Kidney (tissue), 14 donors: ENCODE measurements around the gene CYBA. TPM values are rescaled to one million over a fixed set of nuclear protein-coding genes. Genes with fewer than 3 reads are reported as not detected.
A peak's percentile ranks its signal among the peaks of the same experiment; 100 is the strongest.

ENCODE experiments used
- DNase-seq, 5 donors: peaks; one replicate each; pipeline ENCODE4 v3.0.0-alpha.2; 2013 to 2020
- FAIRE-seq: peaks from 2 replicates; lab custom pipeline; 2012; peaks lifted over from hg19 to GRCh38; lab: Jason Lieb, UNC
- H3K27ac ChIP-seq, 2 donors: one replicate each; pipeline ENCODE4 v1.7.0; 2013; ENCODE audit warnings: low read depth in 2 of 2, low read length in 2 of 2, inconsistent platforms in 1 of 2
- H3K27me3 ChIP-seq: one replicate; pipeline ENCODE4 v1.7.1; 2013; ENCODE audit warnings: low read length, inconsistent platforms; ENCODE audit not compliant: control insufficient read depth, insufficient read depth
- H3K36me3 ChIP-seq, 3 donors: one replicate each; pipeline versions ENCODE4 v1.7.0 to v1.7.1; 2013; ENCODE audit warnings: low read length in 3 of 3, control low read depth in 1 of 3, inconsistent platforms in 1 of 3; ENCODE audit not compliant: insufficient read depth in 3 of 3, control insufficient read depth in 2 of 3
- H3K4me1 ChIP-seq, 3 donors: one replicate each; pipeline versions ENCODE4 v1.7.0 to v1.7.1; 2013; ENCODE audit warnings: low read length in 3 of 3, inconsistent platforms in 1 of 3, low read depth in 1 of 3; ENCODE audit not compliant: control insufficient read depth in 2 of 3, insufficient read depth in 2 of 3
- H3K4me3 ChIP-seq, 3 donors: one replicate each; pipeline versions ENCODE4 v1.7.0 to v1.8.1; 2013; ENCODE audit warnings: low read length in 3 of 3, control low read depth in 1 of 3, inconsistent platforms in 1 of 3
- H3K9ac ChIP-seq, 3 donors: one replicate each; pipeline versions ENCODE4 v1.7.0 to v1.7.1; 2013; ENCODE audit warnings: low read length in 3 of 3, control low read depth in 1 of 3, inconsistent platforms in 1 of 3
- H3K9me3 ChIP-seq, 3 donors: one replicate each; pipeline versions ENCODE4 v1.7.0 to v1.7.1; 2013; ENCODE audit warnings: low read length in 3 of 3, control low read depth in 1 of 3, inconsistent platforms in 1 of 3; ENCODE audit not compliant: control insufficient read depth in 2 of 3, insufficient read depth in 1 of 3
- intact Hi-C: fragments of 100-400 bp; cut with DNase I; formaldehyde crosslinking; loops from one replicate; pipeline ENCODE4 v1.11.1; 2022
- polyA plus RNA-seq: library from polyadenylated mRNA; stranded (reverse); fragments of 350-450 nt; fragmentation: Illumina TruSeq; extraction: RNeasy Lipid Tissue Mini Kit (QIAGEN cat#74804); gene quantifications from one replicate; pipeline ENCODE4 v1.2.3, GENCODE V29; 2014; ENCODE audit warnings: low read depth, low replicate concordance; ENCODE audit not compliant: insufficient read depth
- total RNA-seq: library from RNA; stranded (reverse); fragmentation: NEBNext Ultra II Directional; extraction: Animal tissue kit (Norgen Biotek cat#: 25700); gene quantifications from one replicate; pipeline ENCODE4 v1.2.1, GENCODE V29; 2021
- TF ChIP-seq, protein P1 (sequence below): IDR thresholded peaks from 3 replicates; pipeline ENCODE4 v1.5.1; 2012; ENCODE audit warnings: mild to moderate bottlenecking, moderate library complexity, borderline replicate concordance; ENCODE audit not compliant: insufficient read depth; ENCODE audit errors: extremely low read depth
- donor health status: control.
- donor health status: control.
- donor health status: control.
- donor health status: control.
- donor health status: control.
- donor health status: DM: yes; HTN: yes; CAD: no.
- donor health status: Normal renal cell carcinoma (clear cell type).

The CYBA gene
- total and polyA plus RNA-seq, 2 donors from 2014 or later, result 263 to 395 TPM

DNA sequence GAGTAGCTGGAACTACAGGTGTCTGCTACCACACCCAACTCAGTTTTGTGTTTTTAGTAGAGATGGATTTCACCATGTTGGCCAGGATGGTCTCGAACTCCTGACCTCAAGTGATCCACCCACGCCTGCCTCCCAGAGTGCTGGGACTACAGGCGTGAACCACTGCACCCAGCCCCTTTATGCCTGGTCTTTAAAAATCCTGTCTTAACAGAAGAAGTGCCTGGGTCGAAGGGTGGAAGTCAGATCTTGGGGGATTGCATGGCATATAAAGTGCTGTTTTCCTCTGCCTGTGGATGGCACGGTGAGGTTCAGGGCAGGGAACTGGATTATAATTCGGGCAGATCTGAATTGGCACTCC lies 50.3 kb downstream of the CYBA start:
- Histone ChIP-seq H3K27ac (no peak overlapping the region), H3K4me3 (no peak overlapping the region), H3K9me3 (no peaks in the 10 kb centered on the region), H3K4me1 (peaks cover 0 to 3% (median 0%) of the 10 kb centered on the region in 3 donors), H3K27me3 (no peaks in the 10 kb centered on the region), H3K9ac (no peak overlapping the region), H3K36me3 (peaks cover 3 to 22% (median 20%) of the 10 kb centered on the region in 3 donors)
- TF ChIP-seq, protein P1, sequence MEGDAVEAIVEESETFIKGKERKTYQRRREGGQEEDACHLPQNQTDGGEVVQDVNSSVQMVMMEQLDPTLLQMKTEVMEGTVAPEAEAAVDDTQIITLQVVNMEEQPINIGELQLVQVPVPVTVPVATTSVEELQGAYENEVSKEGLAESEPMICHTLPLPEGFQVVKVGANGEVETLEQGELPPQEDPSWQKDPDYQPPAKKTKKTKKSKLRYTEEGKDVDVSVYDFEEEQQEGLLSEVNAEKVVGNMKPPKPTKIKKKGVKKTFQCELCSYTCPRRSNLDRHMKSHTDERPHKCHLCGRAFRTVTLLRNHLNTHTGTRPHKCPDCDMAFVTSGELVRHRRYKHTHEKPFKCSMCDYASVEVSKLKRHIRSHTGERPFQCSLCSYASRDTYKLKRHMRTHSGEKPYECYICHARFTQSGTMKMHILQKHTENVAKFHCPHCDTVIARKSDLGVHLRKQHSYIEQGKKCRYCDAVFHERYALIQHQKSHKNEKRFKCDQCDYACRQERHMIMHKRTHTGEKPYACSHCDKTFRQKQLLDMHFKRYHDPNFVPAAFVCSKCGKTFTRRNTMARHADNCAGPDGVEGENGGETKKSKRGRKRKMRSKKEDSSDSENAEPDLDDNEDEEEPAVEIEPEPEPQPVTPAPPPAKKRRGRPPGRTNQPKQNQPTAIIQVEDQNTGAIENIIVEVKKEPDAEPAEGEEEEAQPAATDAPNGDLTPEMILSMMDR, result no peak
- intact Hi-C loops, result no loop called here
- FAIRE-seq (no peak), DNase-seq (no peak)

DNA sequence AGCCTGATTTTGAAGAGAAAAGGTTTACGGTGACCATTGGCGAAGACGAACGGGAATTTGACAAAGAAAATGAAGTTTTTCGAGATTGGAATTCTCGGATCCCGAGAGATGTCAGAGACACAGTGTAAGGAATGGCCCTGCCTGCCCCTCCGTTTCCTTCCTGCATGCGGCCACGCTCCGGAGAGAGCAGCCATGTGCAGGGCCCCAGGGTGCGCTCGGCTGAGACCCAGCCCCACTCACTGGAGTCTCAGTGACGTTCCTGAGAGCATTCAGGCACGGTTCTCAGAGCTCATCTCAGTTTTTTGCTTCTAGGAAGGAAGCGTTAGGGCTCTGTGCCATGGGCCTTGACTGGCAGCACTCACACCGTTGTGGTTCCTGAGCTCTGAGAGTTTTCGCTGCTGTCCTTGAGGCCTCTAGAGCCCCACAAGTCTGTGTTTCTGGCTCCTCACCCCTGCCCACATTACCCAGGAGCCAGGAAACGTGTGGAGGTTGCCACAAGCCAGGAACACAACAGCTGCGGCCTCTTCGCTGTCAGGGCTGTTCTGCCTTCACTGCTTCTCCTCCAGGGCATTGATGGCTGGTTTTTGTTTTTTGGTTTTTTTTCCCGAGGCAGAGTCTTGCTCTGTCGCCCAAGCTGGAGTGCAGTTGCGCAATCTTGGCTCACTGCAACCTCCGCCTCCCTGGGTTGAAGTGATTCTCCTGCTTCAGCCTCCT lies 50.9 kb downstream of the CYBA start:
- Histone ChIP-seq H3K27me3 (no peaks in the 10 kb centered on the region), H3K27ac (peak overlapping the region in 1 of 2 donors; percentile 23), H3K4me3 (no peak overlapping the region), H3K4me1 (peaks cover 0 to 3% (median 0%) of the 10 kb centered on the region in 3 donors), H3K36me3 (peaks cover 3 to 22% (median 20%) of the 10 kb centered on the region in 3 donors), H3K9me3 (no peaks in the 10 kb centered on the region), H3K9ac (no peak overlapping the region)
- DNase-seq (no peak), FAIRE-seq (no peak)
- TF ChIP-seq, protein P1, result no peak
- intact Hi-C loops, result no loop called here

DNA sequence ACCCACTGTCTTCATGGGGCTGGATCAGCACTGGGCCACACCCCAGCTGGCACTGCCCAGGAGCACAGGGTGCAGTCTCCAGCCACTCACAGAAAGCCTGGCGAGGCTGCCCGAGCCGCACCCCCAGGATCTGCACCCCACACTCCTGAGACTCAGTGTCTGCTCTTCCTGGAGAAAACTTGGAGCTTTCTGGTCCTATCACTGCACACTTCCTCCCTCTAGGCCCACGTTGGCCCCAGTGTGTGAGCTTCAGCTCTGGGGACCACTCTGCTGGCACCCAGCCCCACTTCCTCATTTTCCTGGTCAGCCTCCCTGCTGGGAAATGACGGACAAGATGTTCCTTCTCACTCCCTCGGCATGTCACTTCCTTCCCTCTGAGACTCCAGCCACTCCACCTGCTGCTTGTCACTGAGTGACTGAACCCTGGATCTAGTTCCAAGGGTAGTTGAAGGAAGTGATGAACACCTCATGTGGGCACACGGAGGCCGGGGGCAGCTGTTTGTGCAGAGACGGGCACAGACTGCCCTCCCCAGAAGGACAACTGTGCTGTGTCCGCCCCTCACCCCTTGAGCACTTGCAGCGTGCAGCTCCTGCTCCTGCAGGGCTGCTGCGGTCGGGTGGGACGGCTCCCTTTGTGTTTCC lies 51.6 kb downstream of the CYBA start:
- TF ChIP-seq, protein P1, result no peak
- Histone ChIP-seq H3K27me3 (no peaks in the 10 kb centered on the region), H3K4me3 (no peak overlapping the region), H3K27ac (peak overlapping the region in 1 of 2 donors; percentile 24), H3K4me1 (peaks cover 0 to 3% (median 0%) of the 10 kb centered on the region in 3 donors), H3K9ac (no peak overlapping the region), H3K9me3 (no peaks in the 10 kb centered on the region), H3K36me3 (peaks cover 3 to 22% (median 20%) of the 10 kb centered on the region in 3 donors)
- DNase-seq, result peak in 2 of 5 donors; percentile 44 to 87
- intact Hi-C loops, result no loop called here
- FAIRE-seq, result no peak
